Measurements from ENCODE around the gene B4GALT2. TPM values are rescaled to one million over a fixed set of nuclear protein-coding genes. Genes with fewer than 3 reads are reported as not detected.

The B4GALT2 gene
- total RNA-seq, 1 donor: 99.5 TPM

DNA sequence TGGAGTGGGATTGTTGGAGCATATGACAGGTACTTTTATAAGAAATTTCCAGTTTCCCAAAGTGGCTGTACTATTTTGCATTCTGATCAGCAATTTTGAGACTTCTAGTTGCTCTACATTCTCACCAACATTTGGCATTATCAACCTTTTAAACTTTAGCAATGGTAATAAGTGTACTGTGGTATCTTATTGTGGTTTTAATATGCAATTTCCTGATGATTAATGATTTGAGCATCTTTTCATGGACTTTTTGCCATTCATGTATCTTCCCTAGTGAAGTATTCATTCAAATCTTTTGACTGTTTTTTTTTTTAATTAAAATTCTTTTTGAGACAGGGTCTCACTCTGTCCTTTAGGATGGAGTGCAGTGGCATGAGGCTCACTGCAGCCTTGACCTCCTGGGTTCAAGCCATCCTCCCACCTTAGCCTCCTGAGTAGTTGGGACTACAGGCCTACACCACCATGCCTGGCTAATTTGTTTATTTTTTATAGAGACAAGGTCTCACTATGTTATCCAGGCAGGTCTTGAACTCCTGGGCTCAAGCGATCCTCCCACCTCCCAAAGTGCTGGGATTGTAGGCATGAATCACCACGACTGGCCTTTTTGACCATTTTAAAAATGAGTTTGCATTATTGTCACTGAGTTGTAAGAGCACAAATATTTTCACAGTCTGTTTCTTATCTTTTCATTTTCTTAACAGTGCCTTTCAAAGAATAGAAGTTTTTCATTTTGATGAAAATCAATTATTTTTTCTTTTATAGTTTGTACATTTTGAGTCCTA, 60.1 kb downstream of the B4GALT2 start:
- Histone ChIP-seq H3K9me3 (ENCODE audit: low read depth, low read length) (no peaks in the 10 kb centered on the region), H3K27me3 (ENCODE audit: insufficient read depth, low read length) (no peaks in the 10 kb centered on the region), H3K27ac (ENCODE audit: low read depth, low read length) (peak overlapping the region; percentile 89), H3K4me3 (ENCODE audit: insufficient read depth, low read length) (no peak overlapping the region), H3K4me1 (ENCODE audit: insufficient read depth, low read length) (peaks cover 56% of the 10 kb centered on the region), H2AFZ (ENCODE audit: low read length) (no peak overlapping the region), H3K36me3 (ENCODE audit: insufficient read depth, low read length) (no peaks in the 10 kb centered on the region), H3K4me2 (ENCODE audit: insufficient read depth, low read length) (peak overlapping the region; percentile 46), H3K79me2 (ENCODE audit: insufficient read depth, low read length) (no peaks in the 10 kb centered on the region), H4K20me1 (ENCODE audit: insufficient read depth, low read length) (no peaks in the 10 kb centered on the region)
- TF ChIP-seq, protein P1, sequence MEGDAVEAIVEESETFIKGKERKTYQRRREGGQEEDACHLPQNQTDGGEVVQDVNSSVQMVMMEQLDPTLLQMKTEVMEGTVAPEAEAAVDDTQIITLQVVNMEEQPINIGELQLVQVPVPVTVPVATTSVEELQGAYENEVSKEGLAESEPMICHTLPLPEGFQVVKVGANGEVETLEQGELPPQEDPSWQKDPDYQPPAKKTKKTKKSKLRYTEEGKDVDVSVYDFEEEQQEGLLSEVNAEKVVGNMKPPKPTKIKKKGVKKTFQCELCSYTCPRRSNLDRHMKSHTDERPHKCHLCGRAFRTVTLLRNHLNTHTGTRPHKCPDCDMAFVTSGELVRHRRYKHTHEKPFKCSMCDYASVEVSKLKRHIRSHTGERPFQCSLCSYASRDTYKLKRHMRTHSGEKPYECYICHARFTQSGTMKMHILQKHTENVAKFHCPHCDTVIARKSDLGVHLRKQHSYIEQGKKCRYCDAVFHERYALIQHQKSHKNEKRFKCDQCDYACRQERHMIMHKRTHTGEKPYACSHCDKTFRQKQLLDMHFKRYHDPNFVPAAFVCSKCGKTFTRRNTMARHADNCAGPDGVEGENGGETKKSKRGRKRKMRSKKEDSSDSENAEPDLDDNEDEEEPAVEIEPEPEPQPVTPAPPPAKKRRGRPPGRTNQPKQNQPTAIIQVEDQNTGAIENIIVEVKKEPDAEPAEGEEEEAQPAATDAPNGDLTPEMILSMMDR (IDR thresholded peaks at IDR 0.05; ENCODE audit: extremely low read depth, low read depth, low read length): no peak
- DNase-seq (ENCODE audit: insufficient read length, low spot score, missing footprints): no peak

DNA sequence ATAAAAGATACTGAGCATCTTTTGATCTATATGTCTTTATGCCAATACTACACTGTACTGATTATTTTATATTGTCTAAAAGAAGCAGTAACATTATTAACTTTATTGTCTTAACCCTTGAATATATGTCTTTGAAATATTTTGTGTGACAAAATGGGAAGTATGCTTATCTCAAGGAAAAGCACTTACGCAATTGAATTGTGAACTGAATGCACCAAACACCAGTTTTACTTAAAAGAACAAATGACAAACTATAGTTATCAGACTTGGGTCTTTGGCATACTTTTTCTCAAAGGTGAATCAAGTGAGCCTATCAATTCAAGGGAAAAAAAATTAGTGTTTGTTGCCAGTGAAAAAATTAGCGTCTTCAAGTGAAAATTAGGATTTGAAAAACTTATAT, 61.4 kb downstream of the B4GALT2 start:
- Histone ChIP-seq H3K4me2 (ENCODE audit: insufficient read depth, low read length) (no peak overlapping the region), H2AFZ (ENCODE audit: low read length) (no peak overlapping the region), H3K27ac (ENCODE audit: low read depth, low read length) (peak overlapping the region; percentile 89), H3K4me3 (ENCODE audit: insufficient read depth, low read length) (no peak overlapping the region), H3K79me2 (ENCODE audit: insufficient read depth, low read length) (no peaks in the 10 kb centered on the region), H3K36me3 (ENCODE audit: insufficient read depth, low read length) (no peaks in the 10 kb centered on the region), H3K9me3 (ENCODE audit: low read depth, low read length) (no peaks in the 10 kb centered on the region), H4K20me1 (ENCODE audit: insufficient read depth, low read length) (no peaks in the 10 kb centered on the region), H3K27me3 (ENCODE audit: insufficient read depth, low read length) (no peaks in the 10 kb centered on the region), H3K4me1 (ENCODE audit: insufficient read depth, low read length) (peaks cover 59% of the 10 kb centered on the region)
- TF ChIP-seq, protein P1 (IDR thresholded peaks at IDR 0.05; ENCODE audit: extremely low read depth, low read depth, low read length): no peak
- DNase-seq (ENCODE audit: insufficient read length, low spot score, missing footprints): no peak

Other genes with a start within 250 kb of the B4GALT2 start
- gene ARTN, start 45.4 kb upstream of the B4GALT2 start, total RNA-seq: 0.29 TPM in 1 of 2 replicates, not detected in the other
- 18.6 and 20.6 TPM in 2 replicates for gene IPO13, start 32.3 kb upstream of the B4GALT2 start, total RNA-seq
- gene DPH2, start 9.2 kb upstream of the B4GALT2 start, total RNA-seq: 10.3 and 15.6 TPM in 2 replicates
- 81.9 and 89.4 TPM in 2 replicates for gene ATP6V0B, start 4.2 kb upstream of the B4GALT2 start, total RNA-seq
- gene CCDC24, start 12.4 kb downstream of the B4GALT2 start, total RNA-seq: 2.4 and 2.9 TPM in 2 replicates
- 18.5 and 19.4 TPM in 2 replicates for gene SLC6A9, start 52.3 kb downstream of the B4GALT2 start, total RNA-seq
- gene KLF17, start 139.6 kb downstream of the B4GALT2 start, total RNA-seq: 0.36 and 0.59 TPM in 2 replicates
- gene KLF18, start 162.4 kb downstream of the B4GALT2 start, total RNA-seq: not detected in 2 replicates
- gene DMAP1, start 234.3 kb downstream of the B4GALT2 start, total RNA-seq: 19.4 and 19.9 TPM in 2 replicates